NCI-H1694 (cell line): ENCODE measurements around the gene ACSS1.

ENCODE experiments used
- DNase-seq: peaks from one replicate; lab custom pipeline; 2025; lab: John Stamatoyannopoulos, UW

The ACSS1 gene

GRCh38 chr20:25078662-25079061 lies 20.7 kb upstream of the ACSS1 start:
- DNase-seq: no peak

DNA sequence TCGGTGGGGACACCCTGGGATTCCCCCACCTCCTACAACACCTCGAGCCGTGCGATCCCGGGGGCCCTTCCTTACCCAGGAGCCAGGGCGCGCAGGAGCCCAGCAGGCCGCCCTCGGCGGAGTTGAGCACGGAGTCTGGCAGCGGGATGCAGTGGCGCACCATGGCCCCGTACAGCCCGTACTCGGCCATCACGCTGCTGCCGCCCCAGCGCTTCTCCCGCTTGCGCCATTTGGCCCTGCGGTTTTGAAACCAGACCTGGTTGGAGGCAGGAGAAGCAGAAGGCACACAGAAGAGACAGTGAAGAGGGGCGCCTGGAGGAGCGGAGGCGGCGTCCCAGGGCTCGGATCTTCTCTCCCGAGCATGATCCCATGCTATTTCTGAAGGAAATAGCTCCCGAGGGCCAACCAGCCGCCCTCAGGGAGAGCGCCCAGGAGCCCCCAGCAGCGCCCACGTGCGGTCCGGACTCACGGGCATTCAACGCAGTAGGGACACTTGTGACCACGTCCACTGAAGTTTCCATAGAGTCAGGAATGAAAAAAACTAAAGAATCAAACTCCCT lies 19.8 kb upstream of the ACSS1 start:
- DNase-seq: no peak

DNA sequence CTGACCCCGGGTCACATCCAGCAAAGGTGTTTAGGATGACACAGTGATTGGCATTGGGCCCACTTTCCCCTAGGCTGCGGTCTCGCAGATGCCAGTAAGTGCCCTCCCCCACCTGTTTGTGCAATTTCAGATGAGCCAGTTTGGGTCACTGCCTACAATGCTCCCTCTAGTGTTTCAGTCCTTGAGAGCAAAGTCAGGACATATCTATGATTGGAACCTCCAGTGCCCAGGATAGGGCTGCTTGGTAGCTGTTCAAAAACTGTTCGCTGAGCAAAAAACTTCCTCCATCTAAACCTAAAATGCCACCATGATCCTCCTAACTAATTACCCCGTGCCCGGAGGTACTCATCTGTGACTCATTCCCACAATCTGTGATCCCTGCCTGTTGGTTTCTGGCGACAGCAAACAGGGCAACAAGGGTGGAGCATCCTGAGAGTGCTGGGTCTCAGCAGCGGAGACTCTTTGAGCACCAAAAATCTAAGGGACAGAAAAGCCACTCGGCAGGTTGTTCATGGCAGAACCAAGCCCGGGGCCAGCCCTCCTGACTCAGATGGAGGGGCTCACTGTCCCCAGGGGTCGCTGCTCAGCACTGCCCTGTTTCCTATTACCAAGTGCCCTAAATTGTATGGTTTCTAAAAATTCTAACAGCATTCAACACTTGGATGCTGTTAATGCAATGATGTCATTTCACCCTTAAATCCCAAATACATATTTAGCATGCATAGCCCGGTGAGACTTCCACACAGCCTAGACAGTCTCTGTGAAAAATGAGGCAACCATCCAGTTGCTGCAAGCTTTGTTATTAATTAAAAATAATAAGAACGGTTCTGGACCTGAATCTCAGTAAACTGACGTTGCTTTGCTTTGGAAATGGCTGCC lies 19.0 kb upstream of the ACSS1 start:
- peak; percentile 43 for DNase-seq

- no peak for DNase-seq
Observed at GRCh38 chr20:25076201-25076600, 18.3 kb upstream of the ACSS1 start.

GRCh38 chr20:25073544-25073943 lies 15.6 kb upstream of the ACSS1 start:
- no peak for DNase-seq

- no peak for DNase-seq
Observed at GRCh38 chr20:25072226-25072811, 14.4 kb upstream of the ACSS1 start.

DNA sequence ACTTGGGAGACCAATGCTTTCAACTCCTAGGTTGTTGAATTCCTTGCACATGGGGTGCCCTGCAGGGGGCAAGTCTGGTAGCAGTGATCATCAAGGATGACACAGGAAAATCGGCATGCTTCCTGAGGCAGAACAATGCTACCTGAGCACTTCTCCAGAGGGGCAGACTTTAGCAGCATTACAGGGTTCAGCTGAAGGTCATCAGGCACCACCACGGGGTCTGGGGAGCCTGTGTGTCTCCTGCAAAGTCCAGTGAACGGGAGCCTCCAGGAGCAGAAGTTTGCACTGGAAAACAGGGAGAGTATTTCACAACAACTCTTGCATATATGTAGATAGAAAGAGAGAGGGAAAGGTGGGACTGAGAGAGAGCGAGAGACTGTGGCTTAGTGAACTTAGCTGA lies 13.8 kb upstream of the ACSS1 start:
- DNase-seq: no peak

DNA sequence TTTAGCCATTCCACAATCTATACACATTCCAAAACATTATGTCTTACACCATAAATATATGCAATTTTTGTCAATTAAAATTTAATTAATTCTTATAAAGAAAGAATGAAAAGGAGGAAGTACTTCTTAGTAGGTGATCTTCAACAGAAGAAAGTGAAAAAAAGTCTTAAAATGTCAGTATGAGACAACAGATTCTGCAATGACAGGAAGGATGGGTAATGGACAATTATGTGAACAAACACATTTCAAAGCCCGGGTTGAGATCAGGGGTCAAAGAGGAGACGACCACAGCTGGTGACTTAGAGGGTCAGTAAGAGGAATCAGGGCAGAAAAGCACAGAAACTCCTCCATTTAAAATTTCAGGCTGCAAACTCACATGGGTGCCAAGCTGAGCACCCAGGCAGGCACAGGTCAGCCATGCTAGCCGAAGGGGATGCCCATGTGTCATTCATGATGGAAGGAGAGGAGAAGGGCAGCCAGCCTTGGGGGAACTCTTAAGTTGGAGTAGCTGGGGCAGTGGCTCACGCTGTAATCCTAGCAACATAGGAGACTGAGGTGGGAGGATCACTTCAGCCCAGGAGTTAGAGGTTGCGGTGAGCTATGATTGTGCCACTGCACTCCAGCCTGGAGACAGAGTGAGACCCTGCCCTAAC lies 13.0 kb upstream of the ACSS1 start:
- DNase-seq: no peak

GRCh38 chr20:25067102-25067987 lies 9.4 kb upstream of the ACSS1 start:
- DNase-seq: no peak

DNA sequence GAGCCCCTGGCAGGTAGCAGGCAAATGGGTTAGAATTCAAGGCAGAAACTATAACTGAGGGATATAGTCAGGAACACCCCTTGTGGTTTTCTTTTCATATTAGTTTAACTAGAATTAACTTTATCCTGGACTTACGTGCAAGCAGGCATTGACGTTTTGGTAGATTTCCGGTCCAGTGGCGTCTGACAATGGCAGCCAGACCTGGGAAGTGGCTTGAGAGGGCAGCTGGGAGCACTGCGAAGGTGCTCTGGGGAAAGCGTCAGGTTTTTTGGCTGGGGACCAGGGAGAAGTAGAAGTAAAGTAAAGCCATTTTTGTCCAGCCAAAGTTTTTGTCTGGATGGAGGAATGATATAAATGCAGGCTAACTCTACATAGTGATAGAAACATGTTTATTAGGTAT lies 8.4 kb upstream of the ACSS1 start:
- no peak for DNase-seq

GRCh38 chr20:25065625-25066338 lies 7.8 kb upstream of the ACSS1 start:
- DNase-seq: peak; percentile 26

DNA sequence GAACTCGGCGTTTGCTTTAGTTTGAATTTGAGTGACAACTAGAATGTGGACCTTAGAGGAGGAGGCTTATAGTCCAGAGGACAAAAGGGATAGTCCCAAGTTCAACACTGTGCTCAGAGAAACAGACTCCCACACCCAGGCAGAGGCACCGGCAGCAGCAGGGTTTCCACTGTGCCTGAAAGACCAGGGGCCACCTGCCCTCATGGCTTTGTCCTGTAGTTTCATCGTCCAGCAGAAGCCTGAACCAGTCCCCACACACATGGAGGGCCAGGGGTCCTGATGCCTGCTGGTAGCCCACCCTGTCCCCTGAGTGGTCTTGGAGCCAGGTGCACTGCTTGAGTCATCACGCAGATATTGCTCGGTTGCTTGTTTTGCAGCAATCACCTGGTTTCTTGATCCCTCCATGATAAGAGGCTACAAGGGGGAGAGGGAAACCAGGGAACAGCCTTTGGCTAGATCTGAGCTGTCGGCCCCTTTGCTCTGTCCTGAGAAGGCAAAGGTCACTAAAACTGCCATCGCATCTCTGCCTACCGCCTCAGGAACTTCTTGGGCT lies 7.2 kb upstream of the ACSS1 start:
- no peak for DNase-seq

DNA sequence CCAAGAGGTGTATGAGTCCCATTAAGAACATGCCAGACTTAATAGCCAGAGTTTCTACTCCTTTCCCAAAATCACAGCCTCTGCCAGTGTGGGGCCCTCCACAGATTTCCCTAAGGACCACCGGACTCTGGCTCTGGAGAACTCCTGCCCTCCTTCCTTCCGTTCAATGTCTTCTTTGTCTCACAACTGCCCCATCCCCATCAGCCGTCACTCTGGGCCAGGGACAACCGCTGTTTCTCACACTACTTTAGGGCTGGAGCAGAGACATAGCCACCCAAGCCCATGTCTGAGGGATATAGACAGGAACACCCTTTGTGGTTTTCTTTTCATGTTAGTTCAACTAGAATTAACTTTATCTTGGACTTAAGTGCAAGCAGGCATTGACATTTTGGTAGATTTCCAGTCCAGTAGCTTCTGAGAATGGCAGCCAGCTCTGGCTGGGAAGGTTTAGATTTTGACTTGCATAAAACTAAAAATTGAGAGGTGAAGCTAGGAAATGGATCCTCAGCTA lies 6.7 kb upstream of the ACSS1 start:
- DNase-seq: no peak

GRCh38 chr20:25063981-25064380 lies 6.0 kb upstream of the ACSS1 start:
- DNase-seq: no peak

GRCh38 chr20:25063546-25063945 lies 5.6 kb upstream of the ACSS1 start:
- DNase-seq: no peak

- DNase-seq: no peak
Observed at GRCh38 chr20:25062841-25063240, 4.9 kb upstream of the ACSS1 start.

DNA sequence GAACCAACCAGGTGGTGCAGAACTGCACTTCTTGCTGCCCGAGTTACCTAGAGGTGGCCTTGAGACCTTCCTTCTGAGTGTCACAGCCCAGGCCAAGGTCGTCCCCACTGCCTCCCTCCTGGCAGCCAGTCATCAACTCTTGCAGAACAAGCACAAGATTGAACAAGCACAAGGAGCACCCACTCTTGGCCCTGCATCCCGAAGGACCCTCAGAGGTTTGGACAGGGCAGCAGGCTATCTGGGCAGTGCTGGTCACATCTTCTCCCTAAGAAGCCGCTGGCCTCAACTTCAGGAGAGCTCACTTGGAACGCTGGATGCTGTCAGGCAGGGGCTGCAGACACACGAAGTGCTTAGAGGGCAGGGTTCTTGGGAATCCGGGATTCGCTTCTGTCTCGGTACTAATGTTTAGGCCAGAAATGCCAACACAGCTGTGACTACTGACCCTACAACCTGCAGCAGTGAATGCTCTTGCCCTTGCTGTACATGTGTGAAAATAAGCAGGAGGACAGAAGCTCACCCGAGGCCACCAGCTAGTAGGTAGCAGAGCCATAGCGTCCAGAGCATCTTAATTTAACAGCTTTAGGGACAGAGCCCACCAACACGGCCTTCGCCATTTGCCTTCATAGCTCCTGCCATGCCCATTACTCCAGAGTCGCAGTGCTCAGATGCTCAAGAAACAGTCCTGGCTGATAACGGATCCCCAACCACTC lies 4.0 kb upstream of the ACSS1 start:
- DNase-seq: no peak

DNA sequence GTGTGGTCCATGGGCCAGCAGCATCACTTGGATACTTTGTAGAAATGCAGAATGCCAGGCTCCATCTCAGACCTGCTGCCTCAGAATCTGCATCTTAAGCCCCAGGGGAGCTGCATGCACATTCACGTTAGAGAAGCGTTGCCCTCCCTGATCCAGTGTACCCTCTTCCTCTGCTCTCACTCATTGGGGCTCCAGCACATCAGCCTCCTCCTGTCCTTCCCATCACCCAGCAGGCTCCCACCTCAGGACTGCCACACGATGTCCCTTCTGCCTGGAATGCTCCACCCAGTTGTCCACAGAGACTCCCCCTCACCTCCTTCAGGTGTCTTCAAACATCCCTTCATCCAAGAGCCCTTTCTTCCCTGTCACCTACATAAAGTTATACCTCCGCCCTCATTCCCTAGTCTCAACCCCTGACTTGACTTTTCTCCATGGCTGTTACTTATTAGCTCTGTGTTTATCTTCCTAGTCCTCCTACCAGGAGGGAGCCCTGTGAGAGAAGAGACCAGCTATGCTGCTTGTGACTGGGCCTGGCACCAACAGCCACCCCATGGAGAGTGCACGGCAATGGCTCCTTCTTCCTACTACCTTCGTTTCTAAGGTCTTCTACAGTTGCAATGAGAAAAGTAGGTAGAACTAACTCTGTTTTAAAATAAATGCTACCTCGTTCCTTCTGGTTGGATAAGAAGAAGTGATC lies 3.3 kb upstream of the ACSS1 start:
- DNase-seq: no peak

GRCh38 chr20:25059866-25060465 lies 2.0 kb upstream of the ACSS1 start:
- no peak for DNase-seq
